LNCaP clone FGC (cell line): Measurements from ENCODE around the gene GRM1.

Experiments
- DNase-seq: peaks from one replicate; pipeline ENCODE4 v3.0.0-alpha.2; 2011; ENCODE audit warnings: low read depth
- H3K4me3 ChIP-seq: 2 replicates; pipeline ENCODE4 v1.5.1; 2011; ENCODE audit warnings: mild to moderate bottlenecking, low read depth, low read length, control low read depth
- TF ChIP-seq, protein P1 (sequence below): IDR thresholded peaks from 2 replicates; pipeline ENCODE4 v1.5.1; 2012; ENCODE audit warnings: mild to moderate bottlenecking; ENCODE audit not compliant: control insufficient read depth, insufficient read depth; ENCODE audit errors: extremely low read depth

The GRM1 gene

DNA sequence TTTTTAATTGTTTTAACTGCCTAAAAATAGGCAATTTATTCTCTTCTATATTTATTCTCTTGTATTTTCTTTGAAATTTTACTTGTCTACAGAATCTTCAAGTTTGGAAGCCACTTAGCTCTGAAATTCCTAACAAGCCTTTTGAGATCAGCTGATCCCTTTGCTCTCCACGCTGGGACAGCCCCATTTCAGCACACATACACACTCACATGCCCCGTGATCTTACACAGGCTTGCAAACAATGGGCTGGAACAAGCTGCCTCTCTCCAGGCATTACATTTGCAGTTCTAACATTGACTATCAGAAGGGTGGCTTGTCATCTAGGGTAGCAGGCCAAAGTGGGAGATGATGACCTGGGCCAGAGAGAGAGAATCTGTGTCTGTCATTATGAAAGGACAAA, 452.7 kb downstream of the GRM1 start:
- no peak overlapping the region for H3K4me3 ChIP-seq
- TF ChIP-seq, protein P1, sequence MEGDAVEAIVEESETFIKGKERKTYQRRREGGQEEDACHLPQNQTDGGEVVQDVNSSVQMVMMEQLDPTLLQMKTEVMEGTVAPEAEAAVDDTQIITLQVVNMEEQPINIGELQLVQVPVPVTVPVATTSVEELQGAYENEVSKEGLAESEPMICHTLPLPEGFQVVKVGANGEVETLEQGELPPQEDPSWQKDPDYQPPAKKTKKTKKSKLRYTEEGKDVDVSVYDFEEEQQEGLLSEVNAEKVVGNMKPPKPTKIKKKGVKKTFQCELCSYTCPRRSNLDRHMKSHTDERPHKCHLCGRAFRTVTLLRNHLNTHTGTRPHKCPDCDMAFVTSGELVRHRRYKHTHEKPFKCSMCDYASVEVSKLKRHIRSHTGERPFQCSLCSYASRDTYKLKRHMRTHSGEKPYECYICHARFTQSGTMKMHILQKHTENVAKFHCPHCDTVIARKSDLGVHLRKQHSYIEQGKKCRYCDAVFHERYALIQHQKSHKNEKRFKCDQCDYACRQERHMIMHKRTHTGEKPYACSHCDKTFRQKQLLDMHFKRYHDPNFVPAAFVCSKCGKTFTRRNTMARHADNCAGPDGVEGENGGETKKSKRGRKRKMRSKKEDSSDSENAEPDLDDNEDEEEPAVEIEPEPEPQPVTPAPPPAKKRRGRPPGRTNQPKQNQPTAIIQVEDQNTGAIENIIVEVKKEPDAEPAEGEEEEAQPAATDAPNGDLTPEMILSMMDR = no peak
- DNase-seq = no peak

DNA sequence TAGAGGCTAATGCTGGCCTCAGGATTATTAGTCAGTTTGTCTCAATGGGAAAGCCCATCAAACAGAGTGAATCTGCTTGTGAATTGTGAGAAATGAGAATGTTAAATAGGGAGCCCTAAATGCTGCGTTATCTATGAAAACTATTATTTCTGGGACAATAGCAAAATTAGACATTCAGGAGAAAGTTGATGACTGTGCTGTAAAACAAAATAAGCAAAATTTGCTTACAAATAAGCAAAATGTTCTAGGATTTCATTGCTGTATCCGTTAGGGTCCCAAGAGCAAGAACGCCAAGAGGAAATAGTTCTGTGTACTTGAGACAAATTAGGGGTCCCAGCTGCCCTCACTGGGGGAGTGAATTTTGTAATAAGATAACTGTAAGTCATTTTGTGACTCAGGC, 455.5 kb downstream of the GRM1 start:
- TF ChIP-seq, protein P1 = no peak

More for the DNA sequence above, 455.5 kb downstream of the GRM1 start:
- H3K4me3 ChIP-seq = no peak overlapping the region
- DNase-seq = no peak
